Prostate gland (tissue), 2 donors: ENCODE data around the gene COA8.

Experiments used
- CTCF ChIP-seq, 4 experiments: fragments of 200-600 bp in 2 of 4; fragments of 450-650 bp in 2 of 4; sonication (generic) in 2 of 4; IDR thresholded peaks; 1 replicate in 3 of 4; 2 replicates in 1 of 4; pipeline ENCODE4 v1.5.1; 2016 to 2019; ENCODE audit warnings: antibody characterized with exemption in 4 of 4, mild to moderate bottlenecking in 2 of 4, moderate library complexity in 2 of 4
- POLR2A ChIP-seq: fragments of 450-650 bp; IDR thresholded peaks from one replicate; pipeline ENCODE4 v1.6.1; 2016; ENCODE audit warnings: antibody characterized with exemption, mild to moderate bottlenecking

- TF ChIP-seq CTCF (IDR thresholded peaks at IDR 0.05): no peak
- TF ChIP-seq POLR2A: no peak
These were observed 13.1 kb upstream of the COA8 start for GRCh38 chr14:103549361-103550311.
